Effector CD8-positive, alpha-beta T cell (primary cell): ENCODE measurements around the gene TFAP2E.

Source experiments
- DNase-seq: peaks from one replicate; lab custom pipeline; 2025; lab: John Stamatoyannopoulos, UW

TFAP2E gene

DNA sequence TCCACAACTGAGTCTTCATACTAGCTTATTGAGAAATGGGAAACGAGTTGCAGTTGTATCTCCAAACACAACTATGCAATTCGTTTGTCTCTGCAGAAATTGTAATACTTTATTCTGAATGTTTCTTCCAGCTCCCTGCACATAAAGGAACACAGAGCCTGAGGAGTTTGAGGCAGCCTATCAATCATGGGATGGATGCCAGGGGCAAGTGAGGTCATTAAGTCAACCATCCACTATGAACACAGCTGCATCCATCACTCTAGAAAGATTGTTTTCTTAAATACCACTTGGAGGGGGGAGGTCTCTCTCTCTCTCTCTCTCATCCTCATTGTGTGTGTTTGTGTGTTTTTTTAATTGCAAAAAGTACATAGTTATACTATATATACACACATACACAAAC is 71.1 kb downstream of the TFAP2E start:
- no peak for DNase-seq
